ENCODE data around the gene SFTPD. TPM values are rescaled to one million over a fixed set of nuclear protein-coding genes. Genes with fewer than 3 reads are reported as not detected.

SFTPD gene
- total RNA-seq, 2 donors from 2014 or later = 0.74 to 2.1 TPM

DNA sequence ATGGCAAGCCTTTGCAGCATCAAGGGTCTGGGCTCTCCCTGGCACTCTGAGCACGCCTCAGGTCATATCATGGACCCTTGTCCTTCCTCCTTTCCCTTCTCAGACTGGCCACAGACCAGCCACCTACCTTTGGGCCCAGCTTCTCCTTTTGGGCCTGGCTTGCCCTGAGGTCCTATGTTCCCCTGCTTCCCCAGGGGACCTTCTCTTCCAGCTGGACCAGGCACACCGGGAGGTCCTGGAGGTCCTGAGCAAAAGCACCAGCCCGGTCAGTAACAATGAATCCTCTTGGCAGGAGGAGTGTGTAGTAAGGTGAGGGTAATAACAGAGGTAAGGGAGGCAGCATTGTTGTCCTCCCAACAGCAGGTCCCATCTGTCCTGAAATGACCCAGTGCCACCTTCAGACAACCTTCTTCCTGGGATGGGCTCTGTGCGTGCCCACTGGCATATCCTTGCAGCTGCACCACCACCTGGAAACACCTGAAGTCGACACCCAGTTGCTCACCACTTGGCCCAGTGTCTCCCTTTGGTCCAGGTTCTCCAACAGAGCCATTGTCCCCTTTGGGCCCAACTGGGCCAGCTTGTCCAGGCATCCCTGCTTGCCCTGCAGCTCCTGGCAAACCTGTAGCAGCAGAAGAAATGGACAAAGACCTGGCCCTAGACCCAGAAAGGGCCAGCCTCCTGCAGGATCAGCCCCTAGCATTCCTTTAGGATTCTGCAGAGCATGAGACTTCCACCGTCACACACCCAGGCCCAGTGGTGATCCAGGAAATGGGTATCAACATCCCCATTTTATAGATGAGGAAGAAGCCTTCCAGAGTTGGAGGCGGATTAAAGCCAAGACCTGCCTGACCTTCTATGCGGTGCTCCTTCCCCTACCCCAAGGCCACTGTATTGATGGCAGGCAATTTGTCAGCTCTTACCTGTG lies 6.4 kb downstream of the SFTPD start:
- no peak overlapping the region for H3K4me3 ChIP-seq
- H3K36me3 ChIP-seq = no peaks in the 10 kb centered on the region
- TF ChIP-seq, protein P1, sequence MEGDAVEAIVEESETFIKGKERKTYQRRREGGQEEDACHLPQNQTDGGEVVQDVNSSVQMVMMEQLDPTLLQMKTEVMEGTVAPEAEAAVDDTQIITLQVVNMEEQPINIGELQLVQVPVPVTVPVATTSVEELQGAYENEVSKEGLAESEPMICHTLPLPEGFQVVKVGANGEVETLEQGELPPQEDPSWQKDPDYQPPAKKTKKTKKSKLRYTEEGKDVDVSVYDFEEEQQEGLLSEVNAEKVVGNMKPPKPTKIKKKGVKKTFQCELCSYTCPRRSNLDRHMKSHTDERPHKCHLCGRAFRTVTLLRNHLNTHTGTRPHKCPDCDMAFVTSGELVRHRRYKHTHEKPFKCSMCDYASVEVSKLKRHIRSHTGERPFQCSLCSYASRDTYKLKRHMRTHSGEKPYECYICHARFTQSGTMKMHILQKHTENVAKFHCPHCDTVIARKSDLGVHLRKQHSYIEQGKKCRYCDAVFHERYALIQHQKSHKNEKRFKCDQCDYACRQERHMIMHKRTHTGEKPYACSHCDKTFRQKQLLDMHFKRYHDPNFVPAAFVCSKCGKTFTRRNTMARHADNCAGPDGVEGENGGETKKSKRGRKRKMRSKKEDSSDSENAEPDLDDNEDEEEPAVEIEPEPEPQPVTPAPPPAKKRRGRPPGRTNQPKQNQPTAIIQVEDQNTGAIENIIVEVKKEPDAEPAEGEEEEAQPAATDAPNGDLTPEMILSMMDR (IDR thresholded peaks at IDR 0.05) = no peak
- H3K9me3 ChIP-seq = no peaks in the 10 kb centered on the region
- DNase-seq (ENCODE audit: low spot score) = peak; percentile 47
- H3K27me3 ChIP-seq = no peaks in the 10 kb centered on the region
- no peak overlapping the region for H3K27ac ChIP-seq
- H3K4me1 ChIP-seq = no peaks in the 10 kb centered on the region

DNA sequence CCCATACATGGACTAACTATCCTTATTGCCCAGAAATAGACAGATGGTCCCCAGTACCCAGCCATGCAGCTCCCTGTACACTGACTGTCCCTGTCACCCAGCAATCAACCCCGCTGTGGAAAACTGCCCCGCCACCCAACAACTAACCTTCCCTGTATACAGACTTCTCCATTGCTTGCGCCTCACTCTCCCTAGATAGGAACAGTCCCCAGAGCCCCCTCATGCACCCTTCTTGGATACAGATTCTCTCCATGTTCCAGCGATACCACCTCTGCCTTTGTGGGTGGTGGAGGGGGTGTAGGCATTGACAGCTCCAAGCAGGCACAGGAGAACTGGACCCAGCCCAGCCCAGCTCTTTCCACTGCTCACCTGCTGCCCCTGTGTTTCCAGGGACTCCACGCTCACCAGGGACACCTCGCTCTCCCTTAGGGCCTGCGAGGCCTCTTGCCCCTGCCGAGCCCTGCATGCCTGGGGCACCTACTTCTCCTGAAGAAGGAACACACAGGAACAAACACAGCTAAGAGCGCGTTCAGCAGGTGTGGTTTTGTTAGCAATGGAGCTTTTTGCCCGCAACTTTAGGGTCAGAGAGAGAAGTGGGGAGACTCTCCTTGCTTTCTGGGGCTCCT lies 7.2 kb downstream of the SFTPD start:
- H3K4me1 ChIP-seq = no peaks in the 10 kb centered on the region
- TF ChIP-seq, protein P1 (IDR thresholded peaks at IDR 0.05) = no peak

DNA sequence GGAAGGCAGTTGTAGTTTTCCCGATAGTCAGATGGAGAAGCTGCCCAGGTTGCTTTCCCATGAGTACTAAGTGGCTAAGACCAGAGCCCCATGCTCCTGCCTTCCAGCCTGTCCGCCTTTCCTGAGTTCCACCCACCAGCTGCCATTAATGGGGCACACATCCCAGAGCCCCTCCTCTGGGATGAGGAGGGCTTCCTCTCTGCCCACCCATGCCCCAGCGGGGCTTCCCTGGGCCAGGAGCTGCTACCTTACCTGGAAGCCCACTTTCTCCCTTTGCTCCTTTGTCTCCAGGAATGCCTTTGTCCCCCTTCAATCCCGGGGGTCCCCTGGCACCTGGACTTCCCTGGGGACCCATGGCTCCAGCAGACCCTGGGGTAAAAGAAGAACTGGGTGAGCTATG lies 7.8 kb downstream of the SFTPD start:
- Histone ChIP-seq H3K27me3 (no peaks in the 10 kb centered on the region), H3K4me1 (no peaks in the 10 kb centered on the region), H3K27ac (no peak overlapping the region), H3K36me3 (no peaks in the 10 kb centered on the region), H3K9me3 (no peaks in the 10 kb centered on the region), H3K4me3 (no peak overlapping the region)
- TF ChIP-seq, protein P1 (IDR thresholded peaks at IDR 0.05) = no peak
- DNase-seq (ENCODE audit: low spot score) = no peak

More for the DNA sequence above, 7.2 kb downstream of the SFTPD start:
- H3K4me3 ChIP-seq = no peak overlapping the region
- no peaks in the 10 kb centered on the region for H3K36me3 ChIP-seq
- H3K27ac ChIP-seq = no peak overlapping the region
- no peak for DNase-seq (ENCODE audit: low spot score)
- H3K9me3 ChIP-seq = no peaks in the 10 kb centered on the region
- H3K27me3 ChIP-seq = no peaks in the 10 kb centered on the region

- H3K27ac ChIP-seq = no peak overlapping the region
- no peaks in the 10 kb centered on the region for H3K4me1 ChIP-seq
- TF ChIP-seq, protein P1 (IDR thresholded peaks at IDR 0.05) = no peak
- H3K4me3 ChIP-seq = no peak overlapping the region
- DNase-seq (ENCODE audit: low spot score) = no peak
- no peaks in the 10 kb centered on the region for H3K9me3 ChIP-seq
- H3K36me3 ChIP-seq = no peaks in the 10 kb centered on the region
- H3K27me3 ChIP-seq = no peaks in the 10 kb centered on the region
These were observed 8.5 kb downstream of the SFTPD start for GRCh38 chr10:79940431-79940830.

DNA sequence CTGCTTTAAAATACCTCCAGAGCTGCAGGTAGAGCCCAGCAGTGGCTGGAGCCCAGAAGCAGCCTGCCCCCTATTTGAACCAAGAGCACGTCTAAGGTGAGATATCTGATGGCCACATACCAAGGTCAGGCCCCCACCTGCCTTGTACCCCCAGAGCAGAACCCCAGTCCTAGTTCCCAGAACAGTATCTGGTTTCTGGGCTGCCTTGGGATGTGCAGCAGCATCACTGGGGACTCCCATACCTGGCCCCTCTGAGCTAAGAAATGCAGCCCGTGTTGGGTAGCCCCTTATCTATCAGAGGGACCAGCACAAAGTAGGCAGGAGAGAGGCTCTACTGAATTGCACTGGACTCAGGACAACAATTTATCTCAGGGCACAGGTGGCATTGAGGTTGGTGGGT lies 8.9 kb downstream of the SFTPD start:
- Histone ChIP-seq H3K27ac (no peak overlapping the region), H3K4me1 (no peaks in the 10 kb centered on the region), H3K9me3 (no peaks in the 10 kb centered on the region), H3K36me3 (no peaks in the 10 kb centered on the region), H3K4me3 (no peak overlapping the region), H3K27me3 (no peaks in the 10 kb centered on the region)
- TF ChIP-seq, protein P1 (IDR thresholded peaks at IDR 0.05) = no peak
- DNase-seq (ENCODE audit: low spot score) = no peak
